Upper lobe of left lung (tissue), 4 donors: ENCODE results near the gene TNFAIP8.

Experiments used
- CTCF ChIP-seq, 6 experiments: fragments of 450-650 bp in 4 of 6; fragments of 200-600 bp in 2 of 6; sonication (generic) in 2 of 6; IDR thresholded peaks; one replicate each; pipeline ENCODE4 v1.5.1; 2016 to 2019; ENCODE audit warnings: antibody characterized with exemption in 6 of 6
- EP300 ChIP-seq, 4 donors: sonication (generic); formaldehyde crosslinking; IDR thresholded peaks; one replicate each; pipeline ENCODE4 v1.5.1; 2017; ENCODE audit warnings: antibody characterized with exemption in 4 of 4, control low read depth in 2 of 4
- POLR2A ChIP-seq, 4 donors: fragments of 450-650 bp; IDR thresholded peaks; one replicate each; pipeline ENCODE4 v1.5.1; 2016 to 2017; ENCODE audit warnings: antibody characterized with exemption in 4 of 4, mild to moderate bottlenecking in 2 of 4
- POLR2AphosphoS5 ChIP-seq, 2 donors: sonication (generic); formaldehyde crosslinking; IDR thresholded peaks; one replicate each; pipeline ENCODE4 v1.5.1; 2017; ENCODE audit warnings: antibody characterized with exemption in 2 of 2

- no peak for TF ChIP-seq POLR2A (IDR thresholded peaks at IDR 0.05)
- TF ChIP-seq CTCF (IDR thresholded peaks at IDR 0.05) = no peak
- no peak for TF ChIP-seq POLR2AphosphoS5 (IDR thresholded peaks at IDR 0.05)
- TF ChIP-seq EP300 (IDR thresholded peaks at IDR 0.05) = no peak
These were observed 7.5 kb downstream of the TNFAIP8 start for GRCh38 chr5:119363271-119363670.
